Measurements from ENCODE around the gene FGF14. TPM values are rescaled to one million over a fixed set of nuclear protein-coding genes. Genes with fewer than 3 reads are reported as not detected.

FGF14 gene
- not detected in 5 replicates for total RNA-seq (2022; extraction: Qiagen RNA extraction; ENCODE audit: low read depth)

DNA sequence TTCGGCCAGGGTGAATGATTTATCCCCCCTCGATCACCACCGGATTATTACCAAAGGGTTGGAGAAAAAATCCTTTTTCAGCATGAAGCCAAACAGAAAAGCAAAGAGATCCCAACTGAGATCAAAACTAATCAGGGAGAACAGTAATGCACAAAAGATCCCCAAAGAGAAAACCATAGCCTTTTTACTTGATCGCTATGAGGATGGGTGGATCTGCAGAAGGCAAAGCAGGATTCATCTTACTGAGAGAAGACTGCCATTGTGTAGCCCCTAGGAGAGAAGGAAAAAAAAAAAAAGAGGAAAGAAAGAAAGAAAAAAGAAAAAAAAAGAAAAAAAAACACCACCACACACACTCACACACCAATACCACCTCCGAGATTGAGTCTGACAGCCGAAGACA is at the start of gene FGF14:
TSS of gene FGF14 (minus strand) at position 283 of the 400 bp plus-strand sequence.

Other genes starting within 250 kb of the FGF14 start
- 12.2 to 16.7 TPM (median 15.7 TPM) in 5 replicates for gene TPP2, start 194.9 kb upstream of the FGF14 start, total RNA-seq (2022; extraction: Qiagen RNA extraction; ENCODE audit: low read depth)